ENCODE data around the gene THEM5.

DNA sequence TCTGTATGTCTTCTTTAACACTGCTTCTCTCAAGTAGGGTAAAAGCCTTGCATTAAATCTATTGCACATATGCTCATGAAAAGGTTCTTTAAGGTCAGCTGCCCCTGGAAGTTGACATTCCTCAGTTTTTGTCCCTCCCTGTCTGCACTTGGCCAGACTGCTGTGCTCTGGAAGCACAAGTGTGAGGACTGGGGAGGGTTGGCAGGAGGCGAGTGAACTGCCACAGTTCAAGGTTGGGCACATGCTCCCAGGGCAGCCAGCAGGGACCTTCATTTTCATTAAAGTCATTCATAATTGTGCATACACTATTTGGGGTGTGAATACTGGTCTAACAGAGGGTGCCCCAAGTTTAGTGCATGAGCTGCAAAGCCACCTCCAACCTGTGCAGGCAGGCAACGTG is 10.9 kb upstream of the THEM5 start:
- TF ChIP-seq FOXM1 (IDR thresholded peaks at IDR 0.05; ENCODE audit: borderline replicate concordance) (no peak), L3MBTL2 (conservative IDR thresholded peaks at IDR 0.05) (no peak), ZNF384 (IDR thresholded peaks at IDR 0.05) (no peak), SUZ12 (IDR thresholded peaks at IDR 0.05) (no peak)
